Measurements from ENCODE around the gene FOXP4.

DNA sequence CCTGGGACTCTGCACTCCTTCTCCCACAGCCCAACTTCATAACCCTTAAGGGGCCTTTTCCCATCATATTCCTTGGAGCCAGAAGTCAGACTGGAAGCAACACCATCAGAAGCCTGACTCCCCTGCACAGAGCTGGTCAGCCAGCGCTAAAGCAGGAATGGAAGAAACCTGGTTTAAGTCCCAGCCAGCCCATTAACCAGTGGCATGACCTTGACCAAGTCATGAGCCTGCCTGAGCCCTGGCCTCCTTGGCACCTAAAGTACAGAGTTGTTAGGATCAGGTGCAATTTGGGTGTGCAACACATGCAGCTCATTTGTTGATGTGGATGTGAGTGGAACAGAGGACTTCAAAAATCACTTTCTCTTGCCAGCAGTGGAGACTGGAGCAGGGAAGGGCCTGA is 20.8 kb downstream of the FOXP4 start:
- TF ChIP-seq POLR2A (IDR thresholded peaks at IDR 0.05; ENCODE audit: low read length) (no peak), GATA1 (IDR thresholded peaks at IDR 0.05; ENCODE audit: low read depth, low read length) (no peak)
